ENCODE results near the gene SEPTIN1. TPM values are rescaled to one million over a fixed set of nuclear protein-coding genes. Genes with fewer than 3 reads are reported as not detected.

Gene SEPTIN1
- total RNA-seq, 1 experiment from 2014 or later: 7.6 TPM

GRCh38 chr16:30416047-30416603, 33.8 kb upstream of the SEPTIN1 start:
- Histone ChIP-seq H3K79me2 (ENCODE audit: low read depth) (no peaks in the 10 kb centered on the region), H4K20me1 (ENCODE audit: insufficient read depth) (no peaks in the 10 kb centered on the region), H3F3A (ENCODE audit: insufficient read depth, low read depth) (peaks cover 40% of the 10 kb centered on the region), H3K9me3 (ENCODE audit: insufficient read depth, low read depth) (no peaks in the 10 kb centered on the region), H3K4me3 (no peak overlapping the region), H2AFZ (no peak overlapping the region), H3K4me1 (replicated peaks; ENCODE audit: insufficient read depth) (peaks cover 7% of the 10 kb centered on the region; the same call in 1 of the 2 replicates), H3K27ac (no peak overlapping the region), H3K27me3 (ENCODE audit: insufficient read depth, low read depth) (no peaks in the 10 kb centered on the region), H3K4me2 (no peak overlapping the region), H3K36me3 (ENCODE audit: low read depth) (peaks cover 6% of the 10 kb centered on the region; the same call in 1 of the 2 replicates), H3K9me2 (ENCODE audit: insufficient read depth) (no peaks in the 10 kb centered on the region)
- no peak for DNase-seq
- CTCF ChIA-PET: interaction anchor here (0.6 kb wide), 1 partner anchor 77 kb away, joined by 3 read pairs; no protein-coding TSS in a partner anchor
- TF ChIP-seq EZH2 (IDR thresholded peaks at IDR 0.05; ENCODE audit: low read depth) (no peak), CTCF (conservative IDR thresholded peaks at IDR 0.05) (no peak)
- no TSS peak for BruUV-seq (replicated peaks)
- intact Hi-C loops (cut with micrococcal nuclease; ENCODE audit: unreplicated experiment): no loop called here
- POLR2A ChIA-PET (ENCODE audit: unreplicated experiment): interaction anchor here (1.1 kb wide), 1 partner anchor 9 kb away, joined by 5 read pairs; the partner anchor contains the start of gene ZNF771

- H3K4me3 ChIP-seq: no peak overlapping the region
- POLR2A ChIA-PET (ENCODE audit: unreplicated experiment): interaction anchor here (0.6 kb wide), 1 partner anchor 304 kb away, joined by 3 read pairs; no protein-coding TSS in a partner anchor
- no peak for TF ChIP-seq CTCF (conservative IDR thresholded peaks at IDR 0.05)
- no peak for TF ChIP-seq EZH2 (IDR thresholded peaks at IDR 0.05; ENCODE audit: low read depth)
- CTCF ChIA-PET: no interaction called here
- H3K27ac ChIP-seq: no peak overlapping the region
- no peaks in the 10 kb centered on the region for H3K9me2 ChIP-seq (ENCODE audit: insufficient read depth)
- BruUV-seq (replicated peaks): no TSS peak
- no peaks in the 10 kb centered on the region for H3K9me3 ChIP-seq (ENCODE audit: insufficient read depth, low read depth)
- H3K4me1 ChIP-seq (replicated peaks; ENCODE audit: insufficient read depth): peaks cover 10% of the 10 kb centered on the region
- H3K27me3 ChIP-seq (ENCODE audit: insufficient read depth, low read depth): no peaks in the 10 kb centered on the region
- peaks cover 6% of the 10 kb centered on the region; the same call in 1 of the 2 replicates for H3K36me3 ChIP-seq (ENCODE audit: low read depth)
- no peaks in the 10 kb centered on the region for H4K20me1 ChIP-seq (ENCODE audit: insufficient read depth)
- H3K79me2 ChIP-seq (ENCODE audit: low read depth): peaks cover under 1% of the 10 kb centered on the region; the same call in 1 of the 2 replicates
- intact Hi-C loops (cut with micrococcal nuclease; ENCODE audit: unreplicated experiment): no loop called here
- no peak for DNase-seq
- no peak overlapping the region for H3K4me2 ChIP-seq
- peaks cover 39% of the 10 kb centered on the region for H3F3A ChIP-seq (ENCODE audit: insufficient read depth, low read depth)
- H2AFZ ChIP-seq: no peak overlapping the region
Measured at GRCh38 chr16:30414159-30414558, 31.8 kb upstream of the SEPTIN1 start.

GRCh38 chr16:30413112-30413806, 30.9 kb upstream of the SEPTIN1 start:
- no TSS peak for BruUV-seq (replicated peaks)
- ChIA-PET POLR2A (ENCODE audit: unreplicated experiment) (interaction anchor here (0.5 to 0.6 kb wide), 2 partner anchors 303 to 809 kb away, joined by 3 to 8 read pairs; no protein-coding TSS in a partner anchor), CTCF (interaction anchor here (0.7 kb wide), 2 partner anchors 11 to 193 kb away, joined by 3 read pairs; no protein-coding TSS in a partner anchor)
- no peaks in the 10 kb centered on the region for H4K20me1 ChIP-seq (ENCODE audit: insufficient read depth)
- TF ChIP-seq CTCF (conservative IDR thresholded peaks at IDR 0.05): no peak
- no peak for TF ChIP-seq EZH2 (IDR thresholded peaks at IDR 0.05; ENCODE audit: low read depth)
- intact Hi-C loops (cut with micrococcal nuclease; ENCODE audit: unreplicated experiment): no loop called here
- H3K9me2 ChIP-seq (ENCODE audit: insufficient read depth): no peaks in the 10 kb centered on the region
- no peak for DNase-seq
- no peak overlapping the region for H3K4me2 ChIP-seq
- no peaks in the 10 kb centered on the region for H3K9me3 ChIP-seq (ENCODE audit: insufficient read depth, low read depth)
- H3K36me3 ChIP-seq (ENCODE audit: low read depth): peaks cover 6% of the 10 kb centered on the region; the same call in 1 of the 2 replicates
- no peak overlapping the region for H3K27ac ChIP-seq
- peaks cover 9% of the 10 kb centered on the region; the same call in 1 of the 2 replicates for H3K79me2 ChIP-seq (ENCODE audit: low read depth)
- no peak overlapping the region for H3K4me3 ChIP-seq
- H2AFZ ChIP-seq: no peak overlapping the region
- peaks cover 39% of the 10 kb centered on the region for H3F3A ChIP-seq (ENCODE audit: insufficient read depth, low read depth)
- peaks cover 13% of the 10 kb centered on the region for H3K4me1 ChIP-seq (replicated peaks; ENCODE audit: insufficient read depth)
- H3K27me3 ChIP-seq (ENCODE audit: insufficient read depth, low read depth): no peaks in the 10 kb centered on the region
